HG02798 (cell line): ENCODE data around the gene GOLGA6L7.
"Not testable (repeated sequence)": the region's sequence is repeated elsewhere in the genome, so short reads cannot be mapped to it uniquely, and the experiment has no call there.

ENCODE experiments used
- ATAC-seq: cut with Tn5 transposase; IDR thresholded peaks from one replicate; pipeline ENCODE4 v1.9.1; 2021; ENCODE audit warnings: mild to moderate bottlenecking; ENCODE audit not compliant: unreplicated experiment, poor library complexity

GOLGA6L7 gene, protein sequence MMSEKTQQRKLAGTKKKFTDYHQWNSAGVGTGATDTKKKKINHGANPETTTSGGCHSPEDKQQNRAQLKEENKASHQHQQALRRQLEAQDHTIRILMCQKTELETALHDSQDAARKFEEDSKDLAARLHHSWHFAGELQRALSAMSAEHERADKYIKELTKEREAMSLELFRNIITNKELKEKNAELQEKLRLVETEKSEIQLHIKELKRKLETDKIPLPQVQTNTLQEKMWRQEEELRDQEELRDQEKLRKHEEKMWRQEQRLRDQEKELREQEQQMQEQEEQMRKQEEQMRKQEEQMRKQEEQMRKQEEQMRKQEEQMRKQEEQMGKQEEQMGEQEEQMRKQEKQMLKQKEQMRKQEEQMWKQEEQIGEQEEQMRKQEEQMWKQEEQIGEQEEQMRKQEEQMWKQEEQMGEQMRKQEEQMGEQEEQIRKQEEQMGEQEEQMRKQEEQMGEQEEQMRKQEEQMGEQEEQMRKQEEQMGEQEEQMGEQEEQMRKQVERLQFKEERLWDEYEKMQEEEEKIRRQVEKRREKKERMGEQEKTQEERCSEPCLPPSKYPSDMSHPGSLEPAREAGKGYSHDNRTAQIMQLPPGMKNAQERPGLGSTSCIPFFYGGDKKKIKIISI

DNA sequence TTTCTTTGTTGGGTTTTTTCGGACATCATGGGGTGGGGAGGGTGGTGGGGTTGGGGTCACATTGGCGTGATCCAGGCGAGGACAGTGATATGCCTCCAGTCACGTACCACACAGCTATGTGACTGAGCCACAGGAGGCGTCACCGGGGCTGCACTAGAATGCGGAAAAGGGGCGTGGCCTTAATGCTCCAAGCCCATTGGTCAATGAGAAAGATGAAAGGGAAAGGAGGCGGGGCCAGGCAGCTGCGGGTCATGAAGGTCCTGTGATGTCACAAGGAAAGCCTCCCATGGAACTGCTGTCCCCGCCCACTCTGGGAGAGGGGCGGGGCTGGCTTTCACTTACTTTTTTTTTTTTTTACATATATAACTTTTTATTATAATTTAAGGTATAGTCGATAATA is at the start of gene GOLGA6L7:
TSS of gene GOLGA6L7 (minus strand) at position 124 of the 400 bp plus-strand sequence. CDS start at position 29, 95 bp downstream.
- ATAC-seq, result not testable (repeated sequence)

DNA sequence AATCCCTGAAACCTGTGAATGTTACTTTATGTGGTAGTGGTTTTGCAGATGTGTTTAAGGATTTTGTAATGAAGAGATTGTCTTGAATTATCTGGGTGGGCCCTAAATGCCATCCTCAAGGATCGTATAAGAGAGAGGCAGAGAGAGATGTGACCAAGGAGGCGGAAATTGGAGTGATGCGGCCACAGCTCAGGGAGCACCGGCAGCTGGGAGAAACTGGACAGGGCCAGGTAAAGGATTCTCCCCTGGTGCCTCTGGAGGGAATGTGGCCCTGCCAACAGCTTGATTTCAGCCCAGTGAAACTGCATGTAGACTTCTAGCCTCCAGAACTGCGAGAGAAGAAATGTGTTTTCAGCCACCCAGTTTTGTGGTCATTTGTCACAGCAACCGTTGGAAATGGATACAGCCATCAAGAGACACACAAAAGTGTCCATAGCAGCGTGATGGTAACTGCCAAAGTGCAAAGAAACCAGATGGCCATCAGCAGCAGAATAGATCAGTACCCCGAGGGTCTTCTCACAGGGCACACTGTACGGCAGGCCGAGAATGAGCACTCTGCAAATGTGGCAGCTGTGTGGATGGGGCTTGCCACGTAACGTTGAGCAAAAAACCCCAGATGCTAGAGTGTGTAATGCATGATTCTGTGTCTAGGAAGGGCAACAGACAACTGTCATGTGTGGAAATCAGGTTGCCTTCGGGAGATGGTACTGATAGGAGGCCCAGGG is 49.6 kb upstream of the GOLGA6L7 start:
- ATAC-seq, result no peak

DNA sequence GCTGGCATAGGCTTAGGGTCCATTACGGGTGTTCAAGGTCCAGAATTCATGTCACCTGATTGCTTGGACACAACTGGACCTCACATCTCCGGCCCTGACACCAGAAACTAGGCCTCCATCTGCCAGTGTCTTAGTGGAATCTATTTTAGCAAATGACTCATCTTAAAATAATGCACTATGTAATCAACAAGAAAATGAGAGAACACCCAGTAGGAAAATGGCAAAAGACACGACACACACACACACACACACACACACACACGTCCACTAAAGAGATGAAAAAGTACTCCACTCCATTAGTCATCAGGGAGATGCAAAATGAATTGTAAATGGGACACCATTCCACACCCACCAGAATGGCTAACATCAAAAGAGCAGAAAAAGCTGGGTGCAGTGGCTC is 48.5 kb upstream of the GOLGA6L7 start:
- no peak for ATAC-seq

DNA sequence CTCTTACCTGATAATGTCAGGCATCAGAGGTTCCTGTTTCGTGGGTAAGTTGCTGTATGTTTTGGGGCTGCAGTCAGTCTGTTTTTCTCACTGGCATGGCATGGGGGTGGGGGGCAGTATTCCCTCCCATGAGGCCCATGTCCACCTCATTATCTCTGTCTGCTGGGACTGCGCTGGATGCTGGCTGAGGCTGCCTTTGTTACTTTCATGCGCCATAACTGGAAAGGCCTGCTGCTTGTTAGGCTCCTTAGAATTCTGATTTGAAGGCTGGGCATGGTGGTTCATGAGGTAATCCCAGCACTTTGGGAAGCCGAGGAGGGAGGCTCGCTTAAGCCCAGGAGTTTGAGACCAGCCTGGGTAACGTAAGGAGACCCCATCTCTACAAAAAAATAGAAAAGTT is 47.1 kb upstream of the GOLGA6L7 start:
- no peak for ATAC-seq

DNA sequence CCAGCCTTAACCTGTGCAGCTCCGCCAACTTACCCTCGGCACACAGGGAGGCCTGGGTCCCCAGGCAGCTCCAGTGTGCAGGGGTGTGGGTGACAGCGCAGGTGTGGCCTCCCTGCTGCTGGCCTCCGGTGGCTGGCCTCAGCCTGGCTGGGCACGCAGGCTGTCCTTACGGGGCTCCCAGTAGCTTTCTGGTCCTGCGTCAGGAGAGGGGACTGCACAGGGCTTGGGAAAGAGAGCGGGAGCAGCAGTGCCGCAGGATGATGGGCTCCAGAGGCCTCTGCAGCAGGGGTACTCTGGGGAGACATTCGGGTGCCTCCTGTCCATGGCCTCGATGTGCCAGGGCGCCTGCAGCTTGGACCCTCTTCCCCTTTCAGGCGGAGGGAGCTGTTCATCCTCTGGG is 46.7 kb upstream of the GOLGA6L7 start:
- no peak for ATAC-seq

DNA sequence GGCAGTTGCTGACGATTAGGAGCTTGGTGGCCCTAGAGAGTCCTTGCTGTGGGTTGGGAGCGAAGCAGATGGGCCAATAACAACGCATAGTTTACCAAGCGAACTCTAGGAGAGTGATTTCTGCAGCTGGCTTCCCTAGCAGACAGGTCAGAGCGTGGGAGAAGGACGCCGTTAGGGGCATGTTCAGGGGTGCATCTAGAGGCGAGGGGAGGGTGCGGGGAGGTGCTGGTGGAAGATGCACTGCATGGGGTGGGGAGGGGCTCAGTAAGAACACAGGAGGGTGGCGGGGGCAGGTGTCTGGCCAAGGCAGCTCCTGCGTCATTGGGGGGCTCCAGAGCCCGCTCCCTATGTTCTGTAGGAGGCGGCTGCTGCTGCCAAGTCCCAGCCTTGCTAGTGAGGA is 46.2 kb upstream of the GOLGA6L7 start:
- no peak for ATAC-seq

DNA sequence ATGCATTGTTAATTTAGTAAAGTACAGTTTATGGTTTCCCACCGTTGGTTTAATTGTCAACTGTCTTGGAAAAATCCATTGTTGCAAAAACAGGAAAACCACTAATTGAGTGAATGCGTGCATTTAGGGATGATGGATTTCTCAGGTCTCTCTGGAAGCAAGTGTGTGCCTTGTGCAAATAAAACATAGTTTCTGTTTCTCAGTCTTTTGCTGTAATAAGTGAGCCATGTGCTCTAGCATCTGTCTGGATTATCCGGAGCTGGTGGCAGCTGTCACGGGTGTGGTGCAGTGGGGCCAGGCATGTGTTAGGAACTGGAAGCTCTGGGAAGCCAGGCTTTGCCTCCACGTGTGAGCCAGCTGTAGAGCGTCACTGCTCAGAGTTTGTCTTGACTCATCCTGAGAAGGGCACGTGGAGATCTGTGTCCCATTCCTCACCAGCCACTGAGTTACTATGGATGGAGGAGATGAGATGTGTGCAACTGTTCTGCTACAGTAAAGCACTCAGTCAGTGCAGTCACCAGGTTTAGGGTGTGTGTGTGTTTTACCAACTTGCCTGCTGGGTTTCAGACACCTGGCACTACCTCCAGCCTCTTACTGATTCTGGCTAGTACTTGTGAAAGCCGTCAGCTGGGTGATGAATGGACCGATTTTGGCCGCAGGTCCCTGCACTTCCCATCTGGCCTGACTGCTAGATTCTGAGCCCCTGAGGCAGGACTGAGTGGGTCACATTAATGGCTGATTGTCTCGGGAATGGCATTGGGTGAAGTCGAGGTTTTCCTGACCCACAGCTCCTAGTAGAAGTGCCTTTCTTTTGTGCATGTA is 44.6 kb upstream of the GOLGA6L7 start:
- no peak for ATAC-seq

DNA sequence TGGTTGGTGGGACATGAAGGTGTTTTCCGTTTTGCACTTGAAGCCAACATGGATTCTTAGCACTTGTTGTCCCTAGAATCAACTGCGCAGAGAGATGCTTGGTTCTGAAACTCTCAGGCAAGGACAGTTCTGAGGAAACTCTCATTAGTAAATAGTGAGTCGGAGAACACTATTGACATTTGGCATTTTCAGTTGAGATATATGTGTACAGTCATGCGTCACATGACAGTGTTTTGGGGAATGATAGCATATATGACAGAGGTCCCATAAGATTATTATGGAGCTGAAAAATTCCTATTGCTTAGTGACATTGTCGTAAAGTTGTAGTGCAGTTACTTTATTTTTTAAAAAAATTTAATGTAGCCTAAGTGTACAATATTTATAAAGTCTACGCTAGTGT is 43.1 kb upstream of the GOLGA6L7 start:
- no peak for ATAC-seq

DNA sequence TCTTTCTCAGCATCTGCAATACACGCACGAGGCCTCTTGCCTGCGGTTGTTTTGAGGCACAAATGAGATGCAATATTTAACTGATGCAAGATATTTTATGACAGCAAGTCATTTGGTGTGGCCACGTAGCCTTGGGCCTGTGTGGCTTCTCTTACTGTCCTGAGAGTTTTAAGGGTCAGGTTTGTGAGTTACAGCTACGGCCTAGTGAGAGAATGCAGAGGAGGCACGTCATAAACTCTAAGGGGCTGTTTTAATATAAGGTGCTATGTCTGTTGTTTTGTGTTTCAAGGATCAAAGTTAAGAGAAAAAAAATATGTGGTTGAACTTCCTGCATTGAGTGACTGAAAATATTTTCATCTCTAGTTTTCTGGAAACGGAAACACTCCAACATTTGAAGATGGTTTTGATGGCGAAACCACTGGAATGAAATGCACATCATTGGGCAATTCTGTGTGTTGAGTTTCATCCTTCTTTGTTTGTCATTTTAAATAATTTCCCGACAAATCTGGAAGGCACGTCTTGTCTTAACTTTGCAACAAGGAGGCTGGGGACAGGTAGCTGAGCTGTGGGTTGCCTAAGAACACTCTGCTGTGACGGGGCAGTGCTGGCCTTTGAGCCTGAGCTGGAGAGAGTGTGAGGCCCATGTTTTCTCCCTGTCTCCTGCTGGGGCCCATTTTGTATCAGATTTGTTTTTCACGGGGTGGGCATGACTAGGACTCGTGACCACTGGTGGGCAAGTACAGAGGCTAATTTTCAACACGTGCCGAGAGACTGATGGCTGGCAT is 42.5 kb upstream of the GOLGA6L7 start:
- ATAC-seq, result no peak

DNA sequence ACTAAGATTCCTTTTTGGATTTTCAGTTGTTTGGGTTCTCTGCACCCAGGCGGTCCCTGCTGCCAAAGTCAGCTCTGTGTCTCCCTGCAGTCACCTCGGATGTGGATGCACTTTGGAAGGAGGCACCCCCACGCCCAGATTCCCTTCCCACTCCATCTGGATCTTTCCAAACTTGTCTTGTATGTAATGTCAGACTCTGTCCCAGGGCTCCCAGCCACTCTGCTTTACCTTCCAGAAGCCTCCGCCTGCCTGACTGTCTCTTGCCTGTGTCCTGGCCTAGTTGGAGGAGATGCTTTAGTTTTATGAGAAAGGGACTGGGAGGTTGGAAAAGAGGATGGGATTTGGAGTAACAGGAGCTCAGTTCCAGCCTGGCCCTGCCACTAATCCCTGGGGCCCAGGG is 41.8 kb upstream of the GOLGA6L7 start:
- ATAC-seq, result not testable (repeated sequence)

DNA sequence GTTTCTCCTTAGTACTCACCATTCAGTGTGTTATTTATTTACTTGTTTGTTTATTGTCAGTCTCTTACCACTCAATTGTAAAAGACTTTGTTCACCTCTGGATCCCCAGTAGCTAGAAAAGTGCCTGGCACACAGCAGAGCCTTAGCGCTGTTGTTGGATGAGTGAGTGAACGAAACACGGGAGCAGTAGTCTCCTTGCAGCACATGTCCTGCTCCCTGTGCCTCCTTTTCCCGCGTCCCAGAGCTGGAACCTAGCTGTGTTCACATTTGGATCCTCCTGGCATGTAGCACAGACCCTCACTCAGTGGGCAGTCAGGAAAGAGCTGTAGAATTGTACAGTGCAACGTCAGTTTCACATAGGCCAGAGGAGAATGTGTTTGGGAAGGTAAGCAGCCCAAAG is 41.4 kb upstream of the GOLGA6L7 start:
- not testable (repeated sequence) for ATAC-seq

DNA sequence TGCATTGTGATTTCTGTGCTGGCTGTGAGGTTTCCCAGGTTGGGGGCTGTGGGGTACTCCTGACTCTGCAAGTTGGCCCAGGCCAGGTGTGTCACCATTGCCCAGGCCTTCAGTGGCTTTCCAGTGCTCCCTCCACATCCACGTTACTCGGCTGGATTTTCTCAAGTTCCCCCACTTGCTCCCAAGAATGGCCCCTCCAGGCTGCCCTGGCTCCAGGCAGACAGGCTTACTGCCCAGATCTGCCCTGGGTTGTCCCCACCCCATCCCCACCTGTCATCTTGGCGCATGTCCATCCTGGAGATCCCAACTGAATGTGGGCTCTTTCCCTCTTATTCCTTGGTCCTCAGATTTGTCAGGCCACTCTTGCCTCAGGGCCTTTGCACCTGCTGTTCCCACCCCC is 40.9 kb upstream of the GOLGA6L7 start:
- no peak for ATAC-seq

DNA sequence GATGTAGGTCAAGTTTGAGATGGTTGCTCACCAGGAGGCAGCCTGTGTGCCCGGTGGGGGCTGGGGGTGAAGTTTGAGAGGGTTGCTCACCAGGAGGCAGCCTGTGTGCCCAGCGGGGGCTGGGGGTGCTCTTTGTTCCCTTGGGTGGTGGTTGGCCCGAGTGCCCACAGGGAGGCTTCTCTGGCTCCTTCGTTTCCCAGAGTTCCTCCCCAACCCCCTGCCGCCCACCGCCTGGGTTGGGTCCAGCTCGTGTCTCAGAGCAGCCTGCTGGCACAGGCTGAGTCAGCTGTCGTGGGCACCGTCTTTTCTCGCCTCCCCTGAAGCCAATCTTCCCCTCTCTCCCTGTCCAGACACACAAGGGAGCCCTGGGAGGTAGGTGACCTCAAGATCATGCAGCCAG is 40.5 kb upstream of the GOLGA6L7 start:
- ATAC-seq, result no peak

DNA sequence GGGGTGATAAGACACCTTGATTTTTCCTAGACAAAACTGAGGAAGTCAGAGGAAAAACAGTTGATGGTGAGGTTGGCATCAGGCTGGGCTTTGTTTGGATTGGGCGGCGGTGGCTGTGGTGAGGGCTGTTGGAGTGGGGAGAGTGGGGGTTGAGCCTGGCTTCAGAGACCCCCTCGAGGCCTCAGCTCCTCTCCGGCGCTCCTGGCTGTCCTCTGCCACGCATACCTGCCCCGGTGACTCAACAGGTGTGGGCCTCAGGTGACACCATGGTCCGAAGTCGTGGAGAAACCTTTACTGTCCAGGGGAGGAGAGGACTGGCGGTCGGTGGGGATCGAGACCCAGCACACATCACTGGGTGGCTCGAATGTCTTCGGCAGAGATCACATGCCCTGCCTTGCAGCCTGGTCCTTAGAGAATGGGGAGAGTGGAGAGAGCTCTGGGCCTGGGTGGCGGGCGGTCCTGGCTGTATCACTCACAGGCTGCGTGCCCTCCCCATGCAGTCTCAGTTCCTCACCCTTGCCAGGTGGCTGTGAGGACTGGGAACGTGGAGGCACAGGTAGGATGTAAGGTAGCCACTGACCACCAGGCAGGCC is 40.0 kb upstream of the GOLGA6L7 start:
- no peak for ATAC-seq

DNA sequence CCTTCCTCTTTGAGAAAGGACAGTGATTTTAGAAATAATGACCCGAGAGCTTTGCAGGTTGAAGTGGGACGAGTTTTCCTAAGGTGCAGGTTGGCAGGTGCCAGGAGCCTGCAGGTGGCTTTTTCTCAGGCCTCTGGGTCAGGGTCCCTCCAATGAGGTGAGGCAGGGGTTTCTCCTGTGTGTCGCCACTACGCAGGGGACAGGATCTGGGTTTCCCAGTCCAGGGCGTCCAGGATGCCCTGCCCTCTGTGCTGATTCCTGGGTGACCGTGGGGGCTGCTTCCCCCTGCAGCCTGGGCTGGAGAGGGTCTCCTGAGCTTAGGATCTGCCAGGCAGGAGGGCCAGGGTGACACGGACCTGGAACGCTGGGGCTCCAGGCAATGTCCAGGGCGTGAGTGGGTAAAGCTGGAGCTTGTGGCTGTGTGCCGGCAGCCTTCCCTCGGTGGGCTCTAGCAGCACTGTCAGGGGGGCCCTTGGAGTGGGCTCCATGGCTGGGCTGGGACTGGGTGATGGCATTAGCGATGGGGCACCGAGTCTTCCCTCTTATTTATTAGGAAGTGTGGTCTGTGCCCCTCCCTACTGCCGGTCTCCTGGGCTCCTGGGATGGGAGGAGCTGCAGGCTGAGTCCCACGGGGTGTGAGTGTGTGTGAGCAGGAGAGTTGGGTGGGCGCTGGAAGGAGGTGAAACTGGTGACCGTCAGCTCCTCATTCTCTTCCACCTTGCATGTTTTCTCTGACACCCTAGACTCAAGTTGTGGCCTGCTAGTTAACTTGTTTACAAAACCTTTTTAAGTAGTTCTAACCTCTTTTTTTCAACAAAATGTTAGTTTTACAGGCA is 39.1 kb upstream of the GOLGA6L7 start:
- no peak for ATAC-seq

DNA sequence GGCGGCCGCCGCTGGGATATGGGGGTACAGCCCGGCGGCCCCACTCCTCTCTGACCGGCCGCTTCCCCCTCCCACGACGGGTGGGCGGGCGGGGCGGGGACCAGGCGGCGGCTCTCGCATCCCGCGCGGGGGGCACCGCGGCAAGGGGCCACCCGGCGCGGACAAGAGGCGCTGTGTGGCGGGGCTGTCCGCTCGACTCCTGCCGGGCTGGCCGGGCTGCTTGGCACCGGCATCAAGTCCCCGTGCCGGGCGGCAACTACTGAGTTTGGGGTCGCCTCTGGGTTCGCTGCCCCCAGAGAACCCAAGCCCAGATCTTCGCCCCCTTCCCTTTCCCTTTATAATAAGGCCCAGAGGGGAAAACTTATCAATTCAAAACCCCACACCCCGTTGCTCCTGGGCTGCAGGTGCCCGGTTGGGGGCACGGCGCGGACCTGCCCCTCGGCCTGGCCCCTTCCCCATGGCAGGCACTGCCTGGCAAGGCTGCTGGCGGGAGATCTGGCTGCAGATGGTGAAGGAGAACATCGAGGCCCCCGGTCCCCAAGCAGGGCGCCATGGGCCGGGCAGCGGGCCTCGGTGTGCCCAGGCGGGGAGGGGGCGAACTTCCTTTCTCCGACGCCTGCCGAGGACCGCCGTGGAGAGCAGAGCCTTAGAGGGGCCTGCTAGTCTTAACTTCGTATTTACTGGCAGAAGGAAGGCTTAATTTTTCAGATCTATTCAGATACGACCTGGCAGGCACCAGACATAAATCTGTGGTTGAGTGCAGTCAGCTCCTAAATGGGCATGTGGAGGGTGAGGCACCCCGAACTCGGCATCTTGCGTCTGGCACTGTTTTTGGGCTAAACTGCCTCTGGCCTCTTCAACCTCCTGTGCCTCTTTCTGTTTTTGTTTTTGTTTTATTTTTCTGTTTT is 38.2 kb upstream of the GOLGA6L7 start:
- ATAC-seq, result no peak

DNA sequence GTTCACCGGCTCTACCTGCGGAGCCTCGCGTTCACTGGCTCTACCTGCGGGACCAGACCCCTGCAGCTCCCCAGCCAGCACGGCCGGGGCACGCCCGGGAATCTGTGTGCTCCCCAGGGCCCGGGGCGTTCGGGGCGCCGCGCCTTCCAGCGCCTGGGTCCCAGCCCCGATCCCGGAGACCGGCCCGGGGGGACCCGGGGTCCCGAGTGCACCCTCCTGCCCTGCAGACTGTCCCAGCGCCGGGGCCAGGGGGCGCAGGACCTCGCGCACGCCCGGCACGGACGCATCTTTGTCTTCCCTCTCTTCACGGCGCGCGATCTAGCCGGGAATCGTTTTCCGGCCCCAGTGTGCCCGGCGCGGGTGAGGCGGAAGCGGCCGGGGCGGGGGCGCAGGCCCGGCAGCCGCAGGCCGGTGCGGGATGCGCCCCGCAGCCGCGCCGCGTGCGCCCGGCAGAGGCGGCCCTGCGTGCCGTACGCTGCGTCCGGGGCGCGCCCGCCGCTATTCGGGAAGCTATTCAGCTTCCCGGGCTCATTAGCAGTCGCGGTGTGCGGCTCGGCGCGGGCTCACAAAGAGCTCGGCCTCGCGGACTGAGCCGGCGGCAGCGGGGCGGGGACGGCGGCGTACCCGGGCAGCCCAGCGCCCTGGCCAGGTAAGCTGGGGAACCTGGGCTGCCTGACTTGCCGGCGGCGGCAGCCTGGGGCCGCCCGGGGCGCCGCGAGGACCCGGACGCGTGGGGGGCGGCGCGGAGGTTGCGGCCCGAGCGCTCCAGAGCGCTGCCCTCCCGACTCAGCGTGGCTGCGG is 37.4 kb upstream of the GOLGA6L7 start, which contains the start of gene APBA2:
TSS of gene APBA2 (plus strand) at position 345 of the 801 bp plus-strand sequence. CDS start 167,911 bp downstream, outside the sequence.
- no peak for ATAC-seq
